HG02973 (cell line): Measurements from ENCODE around the gene AKR1C1.
"Not testable (repeated sequence)": the region's sequence is repeated elsewhere in the genome, so short reads cannot be mapped to it uniquely, and the experiment has no call there.

ENCODE experiments used
- ATAC-seq: cut with Tn5 transposase; IDR thresholded peaks from one replicate; pipeline ENCODE4 v1.9.1; 2021; ENCODE audit warnings: moderate library complexity; ENCODE audit not compliant: unreplicated experiment

AKR1C1 gene

DNA sequence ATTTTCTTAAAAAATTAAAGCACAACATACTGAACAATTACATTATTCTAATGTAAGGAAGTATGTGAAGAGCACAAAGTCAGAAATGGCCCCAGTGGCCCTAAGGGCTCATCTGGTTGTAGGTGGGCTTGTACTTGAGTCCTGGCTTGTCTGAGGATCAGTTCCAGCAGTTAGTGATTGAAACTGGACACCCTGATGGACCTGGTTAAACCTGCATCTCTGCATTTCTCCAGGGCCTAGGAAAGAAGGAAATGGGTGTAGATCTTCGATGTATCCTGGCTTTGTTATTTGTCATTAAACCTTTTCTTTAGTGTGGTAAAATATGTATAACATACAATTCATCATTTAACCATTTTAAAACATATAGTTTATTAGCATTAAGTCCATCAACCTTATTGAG is 50.2 kb downstream of the AKR1C1 start:
- ATAC-seq = no peak

DNA sequence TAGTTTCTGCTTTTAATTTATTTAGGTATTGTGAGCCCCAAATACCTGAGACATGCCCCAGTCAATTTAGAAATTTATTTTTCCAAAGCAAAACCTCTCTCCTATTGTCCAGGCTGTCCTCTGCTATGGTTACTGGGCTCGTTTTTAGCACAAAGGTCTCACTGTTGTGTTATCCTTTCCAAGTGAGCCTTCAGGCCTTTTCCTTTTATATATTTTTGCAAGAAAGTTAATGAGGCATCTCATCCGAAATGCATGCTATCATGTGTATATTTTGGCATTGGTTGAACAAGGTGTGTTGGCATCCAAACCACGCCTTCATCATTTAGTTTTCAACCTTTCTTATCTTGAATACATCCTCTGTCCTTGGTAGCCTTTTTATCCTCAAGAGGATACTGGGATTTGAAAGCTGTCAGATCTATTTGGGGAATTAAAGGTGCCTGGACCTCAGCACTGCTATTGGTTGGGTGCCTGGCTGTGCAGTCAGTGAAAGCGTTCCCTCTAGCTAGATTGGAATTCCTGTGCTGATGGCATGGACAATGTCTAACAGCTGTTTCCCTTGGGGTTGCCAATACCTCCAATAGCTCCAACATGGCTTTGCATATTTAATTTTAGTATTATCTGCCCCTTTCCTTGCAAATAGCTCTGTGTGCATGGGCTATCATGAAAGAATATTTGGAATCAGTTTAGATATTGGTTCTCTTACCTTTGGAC is 51.1 kb downstream of the AKR1C1 start:
- ATAC-seq = not testable (repeated sequence)

DNA sequence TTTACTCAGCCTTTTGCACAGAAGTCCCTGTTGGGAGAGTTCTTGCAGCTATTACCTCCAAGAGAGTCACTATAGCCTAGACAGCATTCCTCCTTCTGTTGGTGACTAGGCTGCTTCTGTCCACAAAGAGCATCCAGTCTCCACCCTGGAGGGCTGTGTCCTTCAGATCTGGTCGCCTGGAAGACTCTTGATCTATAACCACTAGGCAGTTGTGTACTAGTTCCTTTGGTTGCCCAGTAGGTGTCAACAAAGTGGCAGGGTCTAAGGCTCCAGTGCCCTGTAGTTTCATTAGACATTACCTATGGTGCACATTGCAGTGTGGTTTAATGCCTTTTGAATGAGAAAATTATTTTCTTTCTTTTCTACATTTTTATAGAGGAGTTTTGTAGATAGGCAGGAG is 51.7 kb downstream of the AKR1C1 start:
- ATAC-seq = no peak

DNA sequence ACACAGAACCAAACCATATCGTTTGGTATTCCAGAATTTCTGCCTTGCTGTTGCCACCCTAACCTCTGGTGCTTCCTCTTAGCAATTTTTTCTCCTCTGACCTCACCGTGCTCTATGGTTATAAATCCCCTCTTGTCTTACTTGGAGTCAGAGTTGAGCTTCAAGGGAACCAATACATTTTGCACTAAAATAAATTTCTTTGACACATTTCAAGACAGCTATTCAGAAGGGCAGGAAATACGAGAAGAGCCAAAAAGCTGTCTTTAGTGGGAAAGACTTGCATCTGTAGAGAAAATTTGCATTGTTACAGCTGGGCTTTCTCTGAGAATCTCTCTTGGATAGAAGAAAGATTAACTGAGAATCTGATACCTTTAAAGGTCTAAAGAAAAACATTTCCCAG is 54.9 kb downstream of the AKR1C1 start:
- no peak for ATAC-seq

DNA sequence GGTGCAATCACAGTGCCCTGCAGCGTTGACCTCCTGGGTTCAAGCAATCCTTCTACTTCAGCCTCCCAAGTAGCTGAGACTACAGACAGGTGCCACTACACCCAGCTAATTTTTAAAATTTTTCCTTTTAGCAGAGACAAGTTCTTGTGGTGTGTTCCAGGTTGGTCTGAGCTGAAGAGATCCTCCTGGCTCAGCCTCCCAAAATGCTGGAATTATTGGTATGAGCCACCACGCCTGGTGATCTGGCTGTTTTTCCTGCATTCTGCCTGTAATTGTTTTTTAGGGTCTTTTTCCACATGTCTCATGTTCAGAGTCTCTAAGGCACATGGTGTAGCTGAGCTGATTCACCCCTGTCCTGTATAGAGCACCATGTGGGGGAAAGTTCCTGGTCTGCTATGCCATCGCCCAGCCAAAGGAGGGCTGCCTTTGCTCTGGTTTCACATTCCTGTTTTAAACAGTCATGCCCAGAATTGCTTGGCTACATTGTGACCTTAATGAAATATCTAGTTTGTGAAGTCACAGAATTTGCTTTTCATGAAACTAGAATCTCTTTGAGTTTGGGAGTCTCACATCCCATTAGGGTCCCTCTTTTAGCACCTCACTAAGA is 55.6 kb downstream of the AKR1C1 start:
- ATAC-seq = not testable (repeated sequence)

DNA sequence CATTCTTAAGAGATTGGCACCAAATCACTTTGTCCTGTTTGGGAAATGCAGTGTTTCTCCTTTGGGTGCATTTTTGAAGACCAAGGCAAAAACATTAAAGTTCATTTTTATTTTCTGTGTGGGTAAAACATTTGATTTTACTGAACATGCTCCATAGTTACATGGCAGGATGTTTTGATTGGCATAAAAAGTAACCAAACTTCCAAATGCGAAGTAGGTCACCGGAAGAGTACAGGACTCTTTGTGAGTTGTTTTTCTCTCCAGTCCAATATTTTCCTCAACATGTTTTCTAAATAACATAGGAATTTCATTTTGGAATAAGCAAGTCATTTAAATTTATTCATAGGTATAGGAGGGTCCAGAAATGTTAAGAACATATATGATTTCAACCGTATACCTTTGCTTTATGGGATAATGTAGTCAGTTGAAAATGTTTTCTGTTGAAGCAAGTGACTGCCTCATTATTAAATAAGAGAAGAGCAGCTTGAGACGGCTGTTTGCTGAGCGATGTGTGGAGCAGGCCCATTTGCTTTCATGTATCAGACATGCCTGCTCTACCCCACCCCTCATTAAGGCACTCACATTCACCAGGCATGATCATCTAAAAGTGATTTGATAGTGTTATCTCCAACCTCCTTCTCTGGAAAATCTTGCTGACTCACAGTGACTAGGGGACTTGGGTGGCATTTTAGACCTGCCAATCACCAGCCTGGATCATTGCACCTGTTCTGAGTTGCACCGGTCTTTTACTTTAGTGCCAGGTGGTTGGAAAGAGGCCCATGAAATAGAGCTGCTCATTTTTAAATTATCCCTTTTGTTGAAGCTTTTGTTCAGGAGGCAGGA is 56.8 kb downstream of the AKR1C1 start:
- not testable (repeated sequence) for ATAC-seq

DNA sequence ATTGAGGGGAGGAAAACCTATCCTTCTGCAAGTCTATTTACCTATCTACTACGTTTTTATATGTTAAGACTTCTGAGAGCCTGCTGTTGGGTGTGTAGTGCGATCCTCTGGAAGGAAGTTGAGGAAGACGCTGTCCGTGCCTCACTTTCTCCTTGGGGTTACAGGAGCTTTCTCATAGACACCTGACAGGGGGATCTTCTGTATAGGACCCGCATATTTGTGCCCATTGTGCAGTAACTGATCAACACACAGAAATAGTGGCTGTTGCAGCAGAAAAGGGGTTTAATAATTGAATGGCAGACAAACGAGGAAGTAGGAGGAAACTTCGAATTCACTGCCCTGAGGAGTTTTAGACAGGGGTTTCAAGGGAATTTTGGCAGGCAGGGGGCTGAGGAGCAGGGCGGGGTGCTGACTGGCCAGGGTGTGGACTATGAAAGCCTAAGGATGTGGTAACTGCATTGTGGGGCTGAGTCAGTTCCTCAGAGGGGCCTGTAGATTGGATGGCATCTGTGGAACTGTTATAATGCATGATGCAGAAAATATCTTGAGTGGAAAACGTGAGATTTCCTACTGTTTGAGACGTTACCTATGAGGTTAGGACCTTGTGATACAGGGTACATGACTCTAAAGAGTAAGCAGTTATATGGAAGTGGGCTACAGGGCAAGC is 58.5 kb downstream of the AKR1C1 start:
- not testable (repeated sequence) for ATAC-seq

DNA sequence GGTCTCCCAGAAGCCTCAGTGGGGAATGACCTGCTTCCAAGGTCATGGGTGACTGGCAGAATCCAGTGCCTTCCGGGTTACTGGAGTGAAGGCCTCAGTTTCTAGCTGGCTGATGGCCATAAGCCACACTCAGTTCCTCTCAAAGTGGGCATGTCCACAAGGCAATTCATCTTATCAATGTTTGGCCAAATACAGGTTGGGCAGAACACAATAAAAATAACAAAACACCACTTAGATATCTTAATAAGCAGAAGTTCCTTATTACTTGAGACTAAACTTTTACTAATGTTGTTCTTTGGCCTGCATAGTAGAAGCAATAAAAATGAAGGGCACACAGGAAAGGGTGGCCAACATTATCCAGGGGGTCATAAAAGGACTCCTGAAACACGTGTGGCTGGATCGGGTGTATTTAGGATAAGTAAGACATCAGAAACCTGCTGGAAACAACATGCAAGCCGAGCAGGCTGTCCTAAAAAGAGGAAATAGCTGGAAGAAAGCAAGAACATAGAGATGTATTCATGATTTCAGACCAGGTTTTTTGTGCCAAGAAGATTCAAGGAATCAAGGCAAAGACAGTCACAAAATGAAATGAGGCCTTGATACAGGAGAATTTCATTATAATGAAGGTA is 60.1 kb downstream of the AKR1C1 start:
- ATAC-seq = no peak

DNA sequence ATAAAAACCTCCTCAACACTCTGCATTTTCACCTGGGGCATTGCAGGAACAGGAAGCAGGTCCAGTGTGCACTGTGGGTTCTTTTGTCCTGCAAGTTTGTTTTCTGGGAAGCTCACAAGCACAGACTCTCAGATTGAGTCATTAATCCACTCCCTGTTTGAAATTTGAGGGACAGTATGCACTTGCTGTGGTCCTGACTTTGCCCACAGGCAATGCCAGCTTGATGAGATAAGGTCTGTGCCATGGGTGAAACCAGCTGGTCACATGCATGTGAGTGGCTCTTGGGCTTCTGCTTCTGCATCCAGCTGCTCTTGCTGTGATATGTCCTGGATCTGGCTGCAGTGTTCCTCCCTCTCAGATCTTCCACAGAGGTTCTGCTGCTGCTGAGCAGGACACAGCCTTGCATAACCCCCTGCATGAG is 62.3 kb downstream of the AKR1C1 start:
- ATAC-seq = not testable (repeated sequence)

DNA sequence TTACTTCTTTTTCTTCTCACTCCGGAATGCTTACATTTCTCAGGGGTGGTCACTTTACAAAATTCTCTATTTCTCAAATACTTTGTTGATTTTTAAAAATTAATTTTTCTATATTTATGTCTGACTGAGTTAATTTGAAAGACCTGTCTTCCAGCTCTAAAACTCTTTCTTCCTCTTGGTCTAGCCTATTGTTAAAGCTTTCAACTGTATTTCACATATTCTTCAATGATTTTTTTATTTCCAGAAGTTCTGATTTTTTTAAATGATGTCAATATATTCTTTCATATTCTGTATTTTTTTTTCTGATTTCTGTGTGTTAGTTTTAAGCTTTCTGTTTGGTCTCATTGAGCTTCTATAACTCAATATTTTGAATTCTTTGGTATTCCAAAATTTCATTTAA is 67.8 kb downstream of the AKR1C1 start:
- ATAC-seq = no peak

DNA sequence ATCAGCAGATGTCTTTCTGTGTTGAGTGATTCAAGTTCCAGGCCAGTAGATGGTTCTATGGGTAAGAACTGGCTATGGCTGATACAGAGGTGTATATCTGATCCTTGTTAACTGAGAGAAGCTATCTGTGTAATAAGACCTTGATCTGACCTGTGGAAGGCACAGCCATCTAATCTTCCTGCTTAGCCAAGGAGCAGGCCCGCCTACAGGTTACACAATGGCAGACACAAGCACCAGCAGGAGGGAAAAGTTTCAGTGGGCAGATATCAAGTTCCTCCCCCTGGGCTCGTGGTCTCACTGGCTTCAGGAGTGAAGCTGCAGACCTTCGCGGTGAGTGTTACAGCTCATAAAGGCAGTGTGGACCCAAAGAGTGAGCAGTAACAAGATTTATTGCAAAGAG is 68.4 kb downstream of the AKR1C1 start:
- not testable (repeated sequence) for ATAC-seq

DNA sequence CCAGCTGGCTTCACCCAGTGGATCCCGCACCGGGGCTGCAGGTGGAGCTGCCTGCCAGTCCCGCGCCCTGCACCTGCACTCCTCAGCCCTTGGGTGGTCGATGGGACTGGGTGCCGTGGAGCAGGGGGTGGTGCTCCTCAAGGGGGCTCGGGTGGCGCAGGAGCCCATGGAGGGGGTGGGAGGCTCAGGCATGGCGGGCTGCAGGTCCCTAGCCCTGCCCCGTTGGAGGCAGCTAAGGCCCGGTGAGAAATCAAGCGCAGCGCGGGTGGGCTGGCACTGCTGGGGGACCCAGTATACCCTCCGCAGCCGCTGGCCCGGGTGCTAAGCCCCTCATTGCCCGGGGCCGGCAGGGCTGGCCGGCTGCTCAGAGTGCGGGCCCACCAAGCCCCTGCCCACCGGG is 69.2 kb downstream of the AKR1C1 start:
- not testable (repeated sequence) for ATAC-seq
